ENCODE results near the gene SLC7A6. TPM values are rescaled to one million over a fixed set of nuclear protein-coding genes. Genes with fewer than 3 reads are reported as not detected.

SLC7A6 gene
- total and polyA plus RNA-seq, 10 of the 15 experiments (the other 5 are each of a cell fraction or from before 2014, with no cell fraction given) = 8.2 to 60.4 (median 28.6) TPM

- 86% methylated on average over 26 of the region's 26 CpGs for WGBS (ENCODE audit: insufficient coverage, insufficient replicate concordance, low lambda C conversion rate, missing lambda C conversion rate)
- Histone ChIP-seq H3K4me1 (ENCODE audit: control insufficient read depth, insufficient read depth, low read length) (peaks cover 16% of the 10 kb centered on the region), H3K9ac (ENCODE audit: control insufficient read depth, insufficient read depth, low read length) (no peak overlapping the region), H3K79me2 (ENCODE audit: control insufficient read depth, insufficient read depth, low read length) (no peaks in the 10 kb centered on the region), H2AFZ (ENCODE audit: control insufficient read depth, low read depth, low read length) (no peak overlapping the region), H3K27me3 (replicated peaks in 1 of 2; ENCODE audit: control insufficient read depth in 2 of 2, insufficient read depth in 2 of 2, low read length in 1 of 2) (no peaks in the 10 kb centered on the region), H3K36me3 (ENCODE audit: control insufficient read depth in 2 of 2, insufficient read depth in 2 of 2, low read length in 1 of 2) (peaks cover 3 to 7% of the 10 kb centered on the region in 2 experiments; a peak in 3 of 4 replicates), H3K4me2 (ENCODE audit: control insufficient read depth, insufficient read depth) (no peak overlapping the region), H3K9me3 (replicated peaks; ENCODE audit: control insufficient read depth, insufficient read depth, low read length) (no peaks in the 10 kb centered on the region), H4K20me1 (ENCODE audit: control insufficient read depth, insufficient read depth) (no peaks in the 10 kb centered on the region), H3K4me3 (no peak overlapping the region), H3K27ac (ENCODE audit: control insufficient read depth, insufficient read depth) (no peak overlapping the region)
- TF ChIP-seq POLR2A (IDR thresholded peaks at IDR 0.05; ENCODE audit: low read depth, low read length) (0 out of 2 replicates have a peak, but pooled peaks have one; percentile 19), ZNF207 (IDR thresholded peaks at IDR 0.05; ENCODE audit: borderline replicate concordance) (no peak), IKZF1 (conservative IDR thresholded peaks at IDR 0.05) (no peak)
- in situ Hi-C loops (cut with MboI) (no loop called here), intact Hi-C loops (cut with micrococcal nuclease; ENCODE audit: unreplicated experiment) (no loop called here)
- ATAC-seq = no peak
- SMC1A ChIA-PET (ENCODE audit: uncharacterized antibody, unreplicated experiment) = interaction anchor here (2.2 kb wide), 1 partner anchor 138 kb away, joined by 8 read pairs; no protein-coding TSS in a partner anchor
- RAD21 ChIA-PET (ENCODE audit: unreplicated experiment) = no interaction called here
- FAIRE-seq = no peak
- BruUV-seq (replicated peaks) = no TSS peak
- DNase-seq (ENCODE audit: low read depth, low spot score) = no peak
- POLR2A ChIA-PET = interaction anchor here (0.6 kb wide), 1 partner anchor 138 kb away, joined by 3 read pairs; no protein-coding TSS in a partner anchor
- CTCF ChIA-PET = interaction anchor here (0.5 to 2.0 kb wide), 2 partner anchors 127 to 240 kb away, joined by 3 to 5 read pairs; no protein-coding TSS in a partner anchor
Measured at GRCh38 chr16:68231384-68232136, 32.8 kb upstream of the SLC7A6 start.

DNA sequence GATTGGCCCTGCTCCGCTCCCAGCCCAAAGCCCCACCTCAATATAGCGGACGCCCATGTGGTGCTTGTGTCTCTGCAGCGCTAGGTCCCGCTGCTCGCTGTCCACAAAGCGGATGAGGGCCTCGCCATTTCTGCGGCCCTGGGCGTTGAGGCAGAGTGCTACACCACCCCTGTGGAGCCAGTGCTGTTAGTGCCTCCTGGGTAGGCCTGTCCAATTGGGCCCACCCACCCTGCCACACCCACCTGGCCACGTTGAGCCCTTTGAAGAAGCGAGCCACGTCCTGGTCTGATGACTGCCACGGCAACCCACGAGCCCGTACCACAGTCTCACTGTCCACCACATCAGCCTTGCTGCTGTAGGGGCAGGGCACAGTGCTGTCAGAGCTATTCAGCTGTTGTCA is 32.0 kb upstream of the SLC7A6 start:
- WGBS (ENCODE audit: insufficient coverage, insufficient replicate concordance, low lambda C conversion rate, missing lambda C conversion rate) = 76% methylated on average over 16 of the region's 16 CpGs
- Histone ChIP-seq H3K4me2 (ENCODE audit: control insufficient read depth, insufficient read depth) (no peak overlapping the region), H3K36me3 (ENCODE audit: control insufficient read depth in 2 of 2, insufficient read depth in 2 of 2, low read length in 1 of 2) (peaks cover 3 to 7% of the 10 kb centered on the region in 2 experiments; a peak in 3 of 4 replicates), H3K9ac (ENCODE audit: control insufficient read depth, insufficient read depth, low read length) (no peak overlapping the region), H4K20me1 (ENCODE audit: control insufficient read depth, insufficient read depth) (no peaks in the 10 kb centered on the region), H3K79me2 (ENCODE audit: control insufficient read depth, insufficient read depth, low read length) (no peaks in the 10 kb centered on the region), H3K27me3 (replicated peaks in 1 of 2; ENCODE audit: control insufficient read depth in 2 of 2, insufficient read depth in 2 of 2, low read length in 1 of 2) (no peaks in the 10 kb centered on the region), H3K27ac (ENCODE audit: control insufficient read depth, insufficient read depth) (no peak overlapping the region), H3K4me3 (no peak overlapping the region), H2AFZ (ENCODE audit: control insufficient read depth, low read depth, low read length) (no peak overlapping the region), H3K4me1 (ENCODE audit: control insufficient read depth, insufficient read depth, low read length) (peaks cover 20% of the 10 kb centered on the region), H3K9me3 (replicated peaks; ENCODE audit: control insufficient read depth, insufficient read depth, low read length) (no peaks in the 10 kb centered on the region)
- ChIA-PET POLR2A (interaction anchor here (0.6 kb wide), 1 partner anchor 296 kb away, joined by 3 read pairs; the partner anchor contains the start of gene PSMB10), CTCF (no interaction called here), SMC1A (ENCODE audit: uncharacterized antibody, unreplicated experiment) (no interaction called here), RAD21 (ENCODE audit: unreplicated experiment) (no interaction called here)
- FAIRE-seq (no peak), ATAC-seq (no peak), DNase-seq (ENCODE audit: low read depth, low spot score) (no peak)
- intact Hi-C loops (cut with micrococcal nuclease; ENCODE audit: unreplicated experiment) = no loop called here
- in situ Hi-C loops (cut with MboI) = no loop called here
- no TSS peak for BruUV-seq (replicated peaks)
- no peak for TF ChIP-seq MXI1 (IDR thresholded peaks at IDR 0.05; ENCODE audit: low read depth, low read length)
- TF ChIP-seq, protein P1, sequence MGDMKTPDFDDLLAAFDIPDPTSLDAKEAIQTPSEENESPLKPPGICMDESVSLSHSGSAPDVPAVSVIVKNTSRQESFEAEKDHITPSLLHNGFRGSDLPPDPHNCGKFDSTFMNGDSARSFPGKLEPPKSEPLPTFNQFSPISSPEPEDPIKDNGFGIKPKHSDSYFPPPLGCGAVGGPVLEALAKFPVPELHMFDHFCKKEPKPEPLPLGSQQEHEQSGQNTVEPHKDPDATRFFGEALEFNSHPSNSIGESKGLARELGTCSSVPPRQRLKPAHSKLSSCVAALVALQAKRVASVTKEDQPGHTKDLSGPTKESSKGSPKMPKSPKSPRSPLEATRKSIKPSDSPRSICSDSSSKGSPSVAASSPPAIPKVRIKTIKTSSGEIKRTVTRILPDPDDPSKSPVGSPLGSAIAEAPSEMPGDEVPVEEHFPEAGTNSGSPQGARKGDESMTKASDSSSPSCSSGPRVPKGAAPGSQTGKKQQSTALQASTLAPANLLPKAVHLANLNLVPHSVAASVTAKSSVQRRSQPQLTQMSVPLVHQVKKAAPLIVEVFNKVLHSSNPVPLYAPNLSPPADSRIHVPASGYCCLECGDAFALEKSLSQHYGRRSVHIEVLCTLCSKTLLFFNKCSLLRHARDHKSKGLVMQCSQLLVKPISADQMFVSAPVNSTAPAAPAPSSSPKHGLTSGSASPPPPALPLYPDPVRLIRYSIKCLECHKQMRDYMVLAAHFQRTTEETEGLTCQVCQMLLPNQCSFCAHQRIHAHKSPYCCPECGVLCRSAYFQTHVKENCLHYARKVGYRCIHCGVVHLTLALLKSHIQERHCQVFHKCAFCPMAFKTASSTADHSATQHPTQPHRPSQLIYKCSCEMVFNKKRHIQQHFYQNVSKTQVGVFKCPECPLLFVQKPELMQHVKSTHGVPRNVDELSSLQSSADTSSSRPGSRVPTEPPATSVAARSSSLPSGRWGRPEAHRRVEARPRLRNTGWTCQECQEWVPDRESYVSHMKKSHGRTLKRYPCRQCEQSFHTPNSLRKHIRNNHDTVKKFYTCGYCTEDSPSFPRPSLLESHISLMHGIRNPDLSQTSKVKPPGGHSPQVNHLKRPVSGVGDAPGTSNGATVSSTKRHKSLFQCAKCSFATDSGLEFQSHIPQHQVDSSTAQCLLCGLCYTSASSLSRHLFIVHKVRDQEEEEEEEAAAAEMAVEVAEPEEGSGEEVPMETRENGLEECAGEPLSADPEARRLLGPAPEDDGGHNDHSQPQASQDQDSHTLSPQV (IDR thresholded peaks at IDR 0.05) = no peak
- TF ChIP-seq YY1 (IDR thresholded peaks at IDR 0.05; ENCODE audit: low read depth, low read length) = no peak
- no peak for TF ChIP-seq SREBF1 (IDR thresholded peaks at IDR 0.05; ENCODE audit: low read length)
- TF ChIP-seq CHD2 (IDR thresholded peaks at IDR 0.05; ENCODE audit: borderline replicate concordance, low read depth, low read length) = no peak
- no peak for TF ChIP-seq TCF7 (IDR thresholded peaks at IDR 0.05; ENCODE audit: borderline replicate concordance)
- TF ChIP-seq PAX8 (IDR thresholded peaks at IDR 0.05) = no peak
- TF ChIP-seq TAF1 (IDR thresholded peaks at IDR 0.05; ENCODE audit: borderline replicate concordance, low read depth, low read length) = no peak
- no peak for TF ChIP-seq CBX3 (IDR thresholded peaks at IDR 0.05; ENCODE audit: borderline replicate concordance, low read depth)
- TF ChIP-seq SMAD1 (IDR thresholded peaks at IDR 0.05; ENCODE audit: low read depth, partially characterized antibody) = no peak
- no peak for TF ChIP-seq EGR1 (IDR thresholded peaks at IDR 0.05; ENCODE audit: borderline replicate concordance in 1 of 2, low read depth in 2 of 2, low read length in 2 of 2)

Data from GM12878 (cell line).